OCI-LY3 (cell line): ENCODE results near the gene DNAH10.

Experiments
- H2AFZ ChIP-seq: fragments of 200-600, 300-600 bp; shearing (Covaris generic); 2 replicates; pipeline ENCODE4 v1.6.0; 2014; ENCODE audit warnings: antibody characterized with exemption, low read depth, low read length
- H3K27ac ChIP-seq: fragments of 200-600, 300-600 bp; sonication (generic); 2 replicates; pipeline ENCODE4 v1.5.1; 2014; ENCODE audit warnings: mild to moderate bottlenecking, low read length, moderate library complexity, mixed read lengths
- H3K27me3 ChIP-seq: fragments of 200-600, 300-600 bp; sonication (generic); 2 replicates; pipeline ENCODE4 v1.6.1; 2014; ENCODE audit warnings: low read depth, low read length, mixed read lengths
- H3K36me3 ChIP-seq: fragments of 200-600, 300-600 bp; sonication (generic); replicated peaks from 2 replicates; pipeline ENCODE3; 2014; ENCODE audit warnings: low read depth, low read length, mixed read lengths
- H3K4me1 ChIP-seq: fragments of 300-600, 200-600 bp; sonication (generic); 2 replicates; pipeline ENCODE4 v1.6.1; 2014; ENCODE audit warnings: low read length, mixed read lengths
- H3K4me2 ChIP-seq: fragments of 200-600, 300-600 bp; sonication (generic); 2 replicates; pipeline ENCODE4 v1.6.1; 2014; ENCODE audit warnings: low read length, mixed read lengths
- H3K4me3 ChIP-seq: fragments of 300-600, 200-600 bp; sonication (generic); 2 replicates; pipeline ENCODE4 v1.5.1; 2014; ENCODE audit warnings: antibody characterized with exemption, mild to moderate bottlenecking, low read length, moderate library complexity
- H3K79me2 ChIP-seq: fragments of 300-600, 200-600 bp; shearing (Covaris generic); 2 replicates; pipeline ENCODE4 v1.6.1; 2014; ENCODE audit warnings: mild to moderate bottlenecking, low read length, mixed read lengths
- H3K9ac ChIP-seq: fragments of 300-600, 200-600 bp; shearing (Covaris generic); 2 replicates; pipeline ENCODE4 v1.6.0; 2014; ENCODE audit warnings: mild to moderate bottlenecking, low read length, moderate library complexity
- H3K9me3 ChIP-seq: fragments of 200-600, 300-600 bp; shearing (Covaris generic); 2 replicates; pipeline ENCODE4 v1.6.1; 2014; ENCODE audit warnings: low read length, mixed read lengths; ENCODE audit not compliant: insufficient read depth
- H4K20me1 ChIP-seq: fragments of 200-600, 300-600 bp; sonication (generic); 2 replicates; pipeline ENCODE4 v1.6.1; 2016; ENCODE audit warnings: low read length, mixed read lengths; ENCODE audit not compliant: insufficient read depth
- EZH2phosphoT487 ChIP-seq: fragments of 200-600 bp; shearing (Covaris generic); IDR thresholded peaks from 2 replicates; pipeline ENCODE4 v1.6.1; 2018; ENCODE audit warnings: antibody characterized with exemption, mixed run types, low read depth
- TF ChIP-seq, protein P1 (sequence below): fragments of 200-600, 300-600 bp; sonication (generic); IDR thresholded peaks from 2 replicates; pipeline ENCODE4 v1.5.1; 2014; ENCODE audit warnings: antibody characterized with exemption, low read length, low read depth

The DNAH10 gene

DNA sequence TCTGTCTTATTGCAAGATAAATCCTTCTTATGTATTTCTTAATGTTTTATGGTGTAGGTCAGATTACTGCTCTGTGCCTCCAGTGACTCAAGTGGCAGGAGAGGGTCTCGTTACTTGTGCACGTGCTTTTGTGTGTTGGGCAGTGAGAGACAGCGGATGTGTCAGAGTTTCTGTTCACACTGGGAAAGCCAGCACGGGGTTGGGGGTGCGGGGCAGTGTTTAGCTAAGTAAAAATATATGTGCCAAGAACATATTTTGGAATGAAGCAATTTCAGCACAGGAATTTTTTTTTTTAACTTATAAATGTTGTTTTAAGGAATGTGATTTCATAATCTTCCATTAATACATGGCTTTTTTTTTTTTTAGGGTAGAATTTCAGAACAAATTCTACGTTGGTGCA is 4.5 kb upstream of the DNAH10 start:
- H3K79me2 ChIP-seq: no peaks in the 10 kb centered on the region
- no peaks in the 10 kb centered on the region for H4K20me1 ChIP-seq
- no peak overlapping the region for H3K9ac ChIP-seq
- H3K4me1 ChIP-seq: peaks cover 9% of the 10 kb centered on the region; the same call in 1 of the 2 replicates
- H3K9me3 ChIP-seq: no peaks in the 10 kb centered on the region
- peaks cover 2% of the 10 kb centered on the region for H3K27me3 ChIP-seq
- no peak overlapping the region for H3K4me2 ChIP-seq
- H3K4me3 ChIP-seq: no peak overlapping the region
- H2AFZ ChIP-seq: no peak overlapping the region
- H3K27ac ChIP-seq: no peak overlapping the region
- H3K36me3 ChIP-seq: peaks cover 11% of the 10 kb centered on the region
- TF ChIP-seq, protein P1, sequence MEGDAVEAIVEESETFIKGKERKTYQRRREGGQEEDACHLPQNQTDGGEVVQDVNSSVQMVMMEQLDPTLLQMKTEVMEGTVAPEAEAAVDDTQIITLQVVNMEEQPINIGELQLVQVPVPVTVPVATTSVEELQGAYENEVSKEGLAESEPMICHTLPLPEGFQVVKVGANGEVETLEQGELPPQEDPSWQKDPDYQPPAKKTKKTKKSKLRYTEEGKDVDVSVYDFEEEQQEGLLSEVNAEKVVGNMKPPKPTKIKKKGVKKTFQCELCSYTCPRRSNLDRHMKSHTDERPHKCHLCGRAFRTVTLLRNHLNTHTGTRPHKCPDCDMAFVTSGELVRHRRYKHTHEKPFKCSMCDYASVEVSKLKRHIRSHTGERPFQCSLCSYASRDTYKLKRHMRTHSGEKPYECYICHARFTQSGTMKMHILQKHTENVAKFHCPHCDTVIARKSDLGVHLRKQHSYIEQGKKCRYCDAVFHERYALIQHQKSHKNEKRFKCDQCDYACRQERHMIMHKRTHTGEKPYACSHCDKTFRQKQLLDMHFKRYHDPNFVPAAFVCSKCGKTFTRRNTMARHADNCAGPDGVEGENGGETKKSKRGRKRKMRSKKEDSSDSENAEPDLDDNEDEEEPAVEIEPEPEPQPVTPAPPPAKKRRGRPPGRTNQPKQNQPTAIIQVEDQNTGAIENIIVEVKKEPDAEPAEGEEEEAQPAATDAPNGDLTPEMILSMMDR: no peak
- TF ChIP-seq EZH2phosphoT487: no peak

DNA sequence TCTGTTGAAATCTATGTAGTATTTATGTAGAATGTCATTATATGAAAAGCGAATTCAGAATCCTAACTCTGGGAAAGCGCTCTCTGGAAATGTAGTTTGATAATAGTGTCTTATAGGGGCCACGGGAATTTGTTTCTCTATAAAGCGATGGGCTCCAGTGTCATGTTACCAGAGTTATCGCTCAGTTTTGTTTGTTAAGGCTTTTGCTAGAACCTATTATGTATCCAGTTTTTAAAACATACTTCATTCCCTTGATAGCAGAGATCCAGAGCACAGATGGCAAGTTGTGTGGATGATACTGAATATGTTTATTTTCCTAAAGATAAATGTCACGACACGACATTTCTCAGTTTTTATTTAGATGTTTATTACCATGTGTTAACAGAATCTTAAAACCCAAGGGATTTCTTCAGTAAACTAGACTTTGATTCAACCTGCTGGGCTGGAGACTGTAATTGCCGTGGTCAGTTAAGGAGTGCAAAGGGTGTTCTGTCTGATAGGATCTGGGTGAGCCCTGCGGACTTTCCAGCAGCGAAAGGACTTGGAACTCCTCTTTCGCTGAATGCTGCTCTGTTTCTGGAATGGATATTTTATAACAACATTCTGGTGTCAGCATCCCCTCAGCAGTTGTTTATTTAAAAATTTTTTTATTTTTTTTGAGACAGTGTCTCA is 1.7 kb upstream of the DNAH10 start:
- H4K20me1 ChIP-seq: no peaks in the 10 kb centered on the region
- peaks cover 11% of the 10 kb centered on the region; the same call in 1 of the 2 replicates for H3K4me1 ChIP-seq
- H3K9me3 ChIP-seq: no peaks in the 10 kb centered on the region
- no peak overlapping the region for H2AFZ ChIP-seq
- H3K36me3 ChIP-seq: no peaks in the 10 kb centered on the region
- TF ChIP-seq EZH2phosphoT487: no peak
- TF ChIP-seq, protein P1: no peak
- H3K27ac ChIP-seq: no peak overlapping the region
- no peak overlapping the region for H3K4me3 ChIP-seq
- H3K4me2 ChIP-seq: no peak overlapping the region
- H3K9ac ChIP-seq: no peak overlapping the region
- H3K27me3 ChIP-seq: peaks cover 13% of the 10 kb centered on the region
- H3K79me2 ChIP-seq: no peaks in the 10 kb centered on the region

DNA sequence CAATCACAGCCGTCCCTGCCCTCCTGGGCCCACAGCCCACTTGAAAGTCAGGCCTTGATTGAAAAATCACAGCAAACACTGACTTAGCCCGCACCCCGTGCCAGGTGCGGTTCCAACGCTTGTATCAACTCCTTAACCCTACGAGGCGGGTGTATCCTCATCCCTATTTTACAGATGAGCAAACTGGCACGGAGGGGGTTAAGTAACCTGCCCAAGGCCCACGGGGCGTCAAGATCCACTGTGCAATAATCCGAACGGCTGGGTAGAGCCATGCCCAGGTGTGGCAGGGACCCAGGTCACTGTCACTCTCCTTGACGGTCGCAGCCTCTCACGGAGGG is 583 bp downstream of the DNAH10 start:
- peak overlapping the region; percentile 80 for H3K4me2 ChIP-seq

GRCh38 chr12:123763093-123763492 is 992 bp downstream of the DNAH10 start:
- TF ChIP-seq EZH2phosphoT487: no peak
- TF ChIP-seq, protein P1: no peak
- Histone ChIP-seq H3K9me3 (no peaks in the 10 kb centered on the region), H3K36me3 (no peaks in the 10 kb centered on the region), H3K79me2 (no peaks in the 10 kb centered on the region), H3K4me1 (peaks cover 11% of the 10 kb centered on the region; the same call in 1 of the 2 replicates), H4K20me1 (no peaks in the 10 kb centered on the region), H3K9ac (no peak overlapping the region), H3K4me3 (no peak overlapping the region), H3K4me2 (no peak overlapping the region), H3K27ac (no peak overlapping the region), H2AFZ (no peak overlapping the region), H3K27me3 (peaks cover 13% of the 10 kb centered on the region)

More for the DNA sequence above, 583 bp downstream of the DNAH10 start:
- no peak overlapping the region for H3K9ac ChIP-seq
- peak overlapping the region; percentile 80 for H3K4me3 ChIP-seq
- H3K27ac ChIP-seq: no peak overlapping the region
- no peak for TF ChIP-seq EZH2phosphoT487
- TF ChIP-seq, protein P1: no peak
- H2AFZ ChIP-seq: peak overlapping the region; percentile 77
- no peaks in the 10 kb centered on the region for H3K36me3 ChIP-seq
- H4K20me1 ChIP-seq: no peaks in the 10 kb centered on the region
- no peaks in the 10 kb centered on the region for H3K79me2 ChIP-seq
- H3K27me3 ChIP-seq: peaks cover 13% of the 10 kb centered on the region
- no peaks in the 10 kb centered on the region for H3K9me3 ChIP-seq
- peaks cover 11% of the 10 kb centered on the region; the same call in 1 of the 2 replicates for H3K4me1 ChIP-seq
